Activated naive CD4-positive, alpha-beta T cell (primary cell): ENCODE data around the gene EIF4E3.
A peak's percentile ranks its signal among the peaks of the same experiment; 100 is the strongest.

ENCODE experiments used
- DNase-seq, 4 experiments: peaks; one replicate each; lab custom pipeline; 2025; lab: John Stamatoyannopoulos, UW

Gene EIF4E3

GRCh38 chr3:71725271-71725991, at the start of gene EIF4E3:
Gene EIF4E3, minus strand, starts transcription at chr3:71725402. Its CDS starts 35 bp downstream, at chr3:71725367.
- peak in 2 of 4 experiments; percentile 12 to 31 for DNase-seq

- DNase-seq = no peak
Observed at GRCh38 chr3:71771884-71772283, 46.7 kb upstream of the EIF4E3 start.

DNA sequence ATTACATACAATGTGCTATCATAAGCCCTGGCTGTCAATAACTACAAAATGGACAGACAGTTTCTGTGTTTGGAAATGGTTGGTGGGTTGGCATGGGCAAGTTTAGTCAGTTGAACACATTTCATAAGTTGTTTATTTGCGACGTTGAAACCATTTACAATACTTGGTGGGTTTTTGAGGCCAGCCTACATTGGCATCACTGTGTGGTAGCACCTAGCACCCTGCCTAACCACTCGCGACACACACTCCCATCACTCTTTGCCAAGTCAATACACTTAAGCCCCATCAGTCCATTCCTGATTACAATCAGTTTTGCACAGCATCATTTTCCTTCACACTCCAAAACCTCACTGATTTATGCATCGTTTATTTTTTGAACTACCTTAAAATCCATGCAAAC, 45.9 kb upstream of the EIF4E3 start:
- no peak for DNase-seq

GRCh38 chr3:71763426-71763825, 38.2 kb upstream of the EIF4E3 start:
- no peak for DNase-seq

- no peak for DNase-seq
Observed at GRCh38 chr3:71760140-71760539, 34.9 kb upstream of the EIF4E3 start.

DNA sequence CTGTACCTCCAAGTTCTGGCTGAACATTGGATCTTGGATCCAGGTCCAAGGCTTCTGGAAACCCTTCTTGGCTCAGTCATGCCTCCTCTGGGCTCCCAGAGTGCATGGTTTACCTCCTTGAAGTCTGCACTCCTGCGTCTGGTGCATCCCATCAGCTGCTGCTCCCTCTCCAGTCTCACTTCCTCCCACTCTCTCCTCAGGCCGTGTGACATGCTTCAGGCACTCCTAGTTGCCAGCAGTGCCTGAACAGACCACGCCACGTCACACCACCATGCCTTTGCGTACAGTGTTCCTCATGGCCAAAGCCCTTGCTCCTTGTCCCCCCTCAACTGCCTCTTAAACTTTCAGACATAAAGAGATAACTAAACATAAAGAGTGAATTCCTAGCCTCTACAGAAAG, 34.2 kb upstream of the EIF4E3 start:
- no peak for DNase-seq

- DNase-seq = no peak
Observed at GRCh38 chr3:71758091-71758490, 32.9 kb upstream of the EIF4E3 start.

DNA sequence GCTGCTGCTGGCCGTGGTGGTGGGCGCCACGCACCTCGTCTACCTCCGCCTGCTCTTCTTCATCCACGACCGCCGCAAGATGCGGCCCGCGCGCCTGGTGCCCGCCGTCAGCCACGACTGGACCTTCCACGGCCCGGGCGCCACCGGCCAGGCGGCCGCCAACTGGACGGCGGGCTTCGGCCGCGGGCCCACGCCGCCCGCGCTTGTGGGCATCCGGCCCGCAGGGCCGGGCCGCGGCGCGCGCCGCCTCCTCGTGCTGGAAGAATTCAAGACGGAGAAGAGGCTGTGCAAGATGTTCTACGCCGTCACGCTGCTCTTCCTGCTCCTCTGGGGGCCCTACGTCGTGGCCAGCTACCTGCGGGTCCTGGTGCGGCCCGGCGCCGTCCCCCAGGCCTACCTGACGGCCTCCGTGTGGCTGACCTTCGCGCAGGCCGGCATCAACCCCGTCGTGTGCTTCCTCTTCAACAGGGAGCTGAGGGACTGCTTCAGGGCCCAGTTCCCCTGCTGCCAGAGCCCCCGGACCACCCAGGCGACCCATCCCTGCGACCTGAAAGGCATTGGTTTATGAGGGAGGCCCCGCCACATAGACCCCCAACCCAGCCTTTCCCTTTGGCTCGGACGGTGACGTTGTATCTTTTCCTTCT, 29.5 kb upstream of the EIF4E3 start:
- DNase-seq = no peak

DNA sequence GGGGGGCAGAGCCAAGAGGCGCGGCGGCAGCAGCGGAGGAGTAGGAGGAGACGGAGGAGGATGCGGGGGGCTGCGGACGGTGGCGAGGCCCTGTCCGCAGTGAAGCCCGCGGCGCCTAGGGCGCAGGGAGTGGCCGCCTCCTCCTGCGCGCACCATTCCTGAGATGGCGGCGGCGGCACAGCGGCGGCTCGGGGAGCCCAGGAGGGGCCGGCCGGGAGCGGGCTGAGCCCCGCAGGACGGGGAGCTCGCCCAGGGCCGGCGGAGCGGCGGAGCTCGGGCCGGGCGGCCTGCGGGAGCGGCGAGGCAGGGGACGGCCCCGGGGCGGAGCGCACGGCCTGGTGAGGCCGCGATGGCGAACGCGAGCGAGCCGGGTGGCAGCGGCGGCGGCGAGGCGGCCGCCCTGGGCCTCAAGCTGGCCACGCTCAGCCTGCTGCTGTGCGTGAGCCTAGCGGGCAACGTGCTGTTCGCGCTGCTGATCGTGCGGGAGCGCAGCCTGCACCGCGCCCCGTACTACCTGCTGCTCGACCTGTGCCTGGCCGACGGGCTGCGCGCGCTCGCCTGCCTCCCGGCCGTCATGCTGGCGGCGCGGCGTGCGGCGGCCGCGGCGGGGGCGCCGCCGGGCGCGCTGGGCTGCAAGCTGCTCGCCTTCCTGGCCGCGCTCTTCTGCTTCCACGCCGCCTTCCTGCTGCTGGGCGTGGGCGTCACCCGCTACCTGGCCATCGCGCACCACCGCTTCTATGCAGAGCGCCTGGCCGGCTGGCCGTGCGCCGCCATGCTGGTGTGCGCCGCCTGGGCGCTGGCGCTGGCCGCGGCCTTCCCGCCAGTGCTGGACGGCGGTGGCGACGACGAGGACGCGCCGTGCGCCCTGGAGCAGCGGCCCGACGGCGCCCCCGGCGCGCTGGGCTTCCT, 28.8 kb upstream of the EIF4E3 start, which contains the start of gene GPR27:
GPR27 (plus strand) TSS at position 155 of the 909 bp plus-strand sequence; CDS start at position 350, 195 bp downstream.
- DNase-seq = no peak

DNA sequence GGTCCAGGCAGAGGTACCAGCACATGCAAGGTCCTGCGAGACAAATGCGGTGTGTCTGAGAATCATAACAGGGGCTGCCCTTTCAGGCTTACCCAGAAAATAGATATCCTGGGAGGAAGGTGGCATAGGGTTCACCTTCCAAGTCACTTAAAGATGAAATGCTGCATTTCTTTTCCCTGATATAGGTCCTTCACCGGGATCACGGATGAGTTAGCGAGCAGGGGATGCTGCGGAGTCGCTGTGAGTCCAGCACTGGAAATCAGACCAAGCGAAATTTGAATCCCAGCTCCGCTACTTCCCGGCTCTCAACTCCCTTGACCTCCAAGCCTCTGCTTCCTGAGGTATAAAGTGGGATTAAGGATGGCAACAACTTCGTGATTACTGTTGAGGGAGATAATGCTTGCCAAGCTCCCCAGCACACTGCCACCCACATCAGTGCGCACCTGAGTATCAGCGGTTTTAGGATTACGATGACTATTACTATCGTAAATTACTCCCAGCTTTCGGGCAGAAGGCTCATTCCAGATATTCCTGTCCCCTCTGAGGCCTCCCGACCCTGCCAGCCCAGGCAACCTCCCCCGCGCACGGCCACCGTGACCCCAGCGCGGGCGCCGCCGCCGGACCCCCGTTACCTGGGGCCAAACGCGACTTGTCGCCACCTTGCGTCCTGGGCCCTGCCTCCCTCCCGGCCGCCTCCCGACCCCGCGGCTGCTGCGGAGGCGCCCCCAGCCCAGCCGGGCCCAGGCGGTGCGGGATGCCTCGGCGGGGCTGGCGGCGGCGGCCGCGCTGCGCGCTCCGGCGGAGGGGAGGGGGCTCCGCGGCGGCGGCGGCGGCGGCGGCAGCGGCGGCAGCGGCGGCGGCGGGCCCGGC, 27.9 kb upstream of the EIF4E3 start:
- no peak for DNase-seq

- no peak for DNase-seq
Observed at GRCh38 chr3:71751602-71752001, 26.4 kb upstream of the EIF4E3 start.

- no peak for DNase-seq
Observed at GRCh38 chr3:71744738-71745137, 19.5 kb upstream of the EIF4E3 start.

DNA sequence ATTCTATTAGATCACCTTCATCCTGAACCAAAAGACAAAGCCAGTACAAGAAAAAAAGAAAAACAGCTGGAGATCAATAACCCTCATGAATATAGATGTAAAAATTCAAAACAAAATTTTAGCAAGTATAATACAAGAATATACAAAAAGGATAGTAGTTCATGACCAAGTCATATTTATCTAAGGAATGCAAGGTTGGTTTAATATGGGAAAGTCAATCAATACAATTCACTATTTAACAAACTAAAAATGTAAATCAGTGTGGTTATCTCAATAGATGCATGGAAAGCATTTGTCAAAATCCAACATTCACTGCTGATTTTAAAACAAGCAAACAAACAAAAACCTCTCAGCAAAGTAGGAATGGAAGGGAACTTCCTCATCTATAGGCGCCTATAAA, 17.4 kb upstream of the EIF4E3 start:
- DNase-seq = no peak

DNA sequence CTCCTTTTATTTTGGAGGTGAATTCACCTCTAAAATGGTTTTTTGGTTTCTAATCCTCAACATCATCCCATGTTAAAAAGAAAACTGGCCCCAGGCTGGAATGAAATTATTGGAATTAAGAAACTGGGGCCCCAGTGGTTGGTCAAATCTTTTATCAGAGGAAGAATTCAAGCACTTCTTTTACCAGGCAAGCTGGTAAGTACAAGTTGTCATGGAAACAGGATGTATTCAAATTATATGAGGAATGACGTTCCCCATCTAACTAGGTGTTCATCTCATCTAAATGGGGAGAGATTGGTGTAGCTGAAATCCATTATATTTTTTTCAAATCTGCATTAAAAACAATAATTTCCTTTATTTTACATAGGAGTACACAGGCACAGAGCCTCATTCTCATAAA, 9.7 kb upstream of the EIF4E3 start:
- DNase-seq = no peak

DNA sequence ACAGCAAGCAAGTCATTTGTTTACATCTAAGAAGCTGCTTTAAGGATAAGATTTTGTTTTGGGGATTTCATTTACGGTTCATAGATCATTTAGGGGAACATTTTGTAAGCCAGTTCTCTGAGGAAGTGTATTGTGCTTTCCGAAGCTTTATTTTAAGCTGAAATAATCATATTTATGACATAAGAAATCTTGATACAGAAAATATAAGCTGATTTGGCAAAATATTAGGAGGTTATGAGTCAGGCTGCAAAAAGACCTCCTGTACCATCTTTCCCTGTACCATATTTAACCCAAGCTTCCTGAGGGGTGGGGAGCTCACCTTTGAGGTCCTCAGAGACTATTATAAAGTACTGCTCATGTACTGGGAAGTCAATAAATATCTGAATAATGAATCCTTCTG, 8.1 kb upstream of the EIF4E3 start:
- no peak for DNase-seq

DNA sequence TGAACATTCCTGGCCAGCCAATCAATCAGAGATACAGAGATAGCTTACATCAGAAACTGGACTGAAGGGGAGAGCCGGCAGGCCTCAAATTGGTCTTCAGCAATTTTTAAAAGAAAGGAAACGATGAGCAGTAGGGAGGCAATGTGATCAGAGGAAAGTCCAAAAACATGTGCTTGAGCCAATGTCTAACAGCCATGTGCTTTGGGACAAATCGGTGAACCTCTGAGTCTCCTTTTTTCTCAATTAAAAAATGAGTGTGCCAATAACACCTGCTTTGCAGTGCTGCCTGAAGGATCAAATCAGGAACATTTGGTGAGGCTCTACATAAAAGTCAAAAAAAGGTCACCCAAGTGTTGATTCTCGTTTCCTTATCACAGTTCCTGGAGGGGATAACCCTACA, 7.4 kb upstream of the EIF4E3 start:
- DNase-seq = no peak

DNA sequence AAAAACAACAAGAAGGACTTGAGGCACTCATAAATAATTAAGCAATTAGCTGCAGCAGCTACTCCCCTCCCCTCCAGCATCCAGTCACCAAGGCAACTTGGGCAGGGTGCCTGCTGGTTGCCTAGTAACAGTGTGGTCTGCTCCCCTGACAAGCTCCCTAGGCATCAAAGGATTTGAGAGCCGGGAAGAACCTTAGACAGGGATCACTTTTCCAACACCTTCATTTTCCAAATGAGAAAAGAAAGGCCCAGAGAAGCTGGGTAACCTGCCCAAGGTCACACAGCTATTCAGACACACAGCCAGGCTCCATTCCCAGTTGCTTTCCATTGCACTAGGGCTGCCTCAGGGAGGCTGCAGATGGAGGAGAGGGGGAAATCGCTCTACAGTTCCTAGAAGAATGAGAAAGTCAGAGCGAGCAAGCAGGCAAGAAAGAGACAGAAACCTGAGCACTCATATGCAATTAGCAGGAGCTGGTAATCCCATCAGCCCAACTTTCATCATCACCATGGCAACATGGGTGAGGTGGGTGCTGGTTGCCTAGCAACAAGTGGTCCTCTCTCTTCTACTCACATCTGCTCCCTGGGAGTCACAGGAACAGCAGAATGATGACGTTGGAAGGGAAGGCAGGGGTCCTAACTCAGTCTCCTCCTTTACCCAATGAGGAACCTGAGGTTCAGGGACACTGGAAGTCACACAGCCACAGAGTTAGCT, 3.6 kb upstream of the EIF4E3 start:
- DNase-seq = no peak

DNA sequence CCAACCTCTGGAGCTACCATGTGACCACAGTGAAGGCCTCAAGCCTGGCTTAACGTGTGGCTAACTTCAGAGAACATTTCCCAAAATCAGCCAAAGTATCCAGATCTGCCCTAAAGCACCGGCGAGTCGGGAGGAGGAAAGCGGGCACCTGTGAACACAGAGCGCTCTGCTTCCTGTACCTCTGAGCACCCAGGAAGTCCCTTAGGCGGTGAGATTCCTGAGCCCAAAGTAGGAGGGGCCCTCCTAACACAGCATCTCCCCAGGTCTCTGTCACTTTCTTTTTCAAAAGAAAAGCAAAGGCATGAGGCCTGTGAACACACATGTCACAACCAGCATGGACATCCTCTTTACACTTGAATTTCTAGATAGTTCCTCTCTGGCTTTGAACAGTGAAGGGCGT, 944 bp upstream of the EIF4E3 start:
- DNase-seq = peak in 1 of 4 experiments; percentile 17

- peak in 1 of 4 experiments; percentile 23 for DNase-seq
Observed at GRCh38 chr3:71724584-71725270, 475 bp downstream of the EIF4E3 start.

- no peak for DNase-seq
Observed at GRCh38 chr3:71724171-71724453, 1.1 kb downstream of the EIF4E3 start.
